Nephron (organoid): ENCODE measurements around the gene OSBP2.

Experiments
- H3K27ac Mint-ChIP-seq, 3 experiments: 2 replicates each; pipeline ENCODE4 v1.8.0; 2020; ENCODE audit warnings: mixed read lengths in 3 of 3, mild to moderate bottlenecking in 2 of 3, moderate library complexity in 1 of 3
- H3K27me3 Mint-ChIP-seq: 2 replicates; pipeline ENCODE4 v1.8.0; 2021; ENCODE audit warnings: low read depth, mild to moderate bottlenecking, moderate library complexity, mixed read lengths
- H3K36me3 Mint-ChIP-seq: 2 replicates; pipeline ENCODE4 v1.8.0; 2020; ENCODE audit warnings: low read depth, mixed read lengths
- H3K4me1 Mint-ChIP-seq: 2 replicates; pipeline ENCODE4 v1.8.0; 2020; ENCODE audit warnings: mixed read lengths
- H3K4me3 Mint-ChIP-seq, 3 experiments: 2 replicates each; pipeline ENCODE4 v1.8.0; 2020; ENCODE audit warnings: mild to moderate bottlenecking in 3 of 3, mixed read lengths in 3 of 3, moderate library complexity in 2 of 3
- H3K9me3 Mint-ChIP-seq: 2 replicates; pipeline ENCODE4 v1.8.0; 2020; ENCODE audit warnings: mixed read lengths
- CTCF ChIP-seq, 3 experiments: fragments of 200-600 bp; sonication (generic); IDR thresholded peaks; one replicate each; pipeline ENCODE4 v1.5.0; 2021; ENCODE audit warnings: antibody characterized with exemption in 3 of 3; ENCODE audit not compliant: unreplicated experiment in 3 of 3

OSBP2 gene

GRCh38 chr22:30880847-30881246, 186.2 kb downstream of the OSBP2 start:
- no peak for TF ChIP-seq CTCF (IDR thresholded peaks at IDR 0.05; ENCODE audit: unreplicated experiment in 3 of 3)
- no peak overlapping the region for H3K27ac Mint-ChIP-seq
- H3K36me3 Mint-ChIP-seq = no peaks in the 10 kb centered on the region
- peaks cover 43% of the 10 kb centered on the region for H3K4me1 Mint-ChIP-seq
- no peaks in the 10 kb centered on the region for H3K9me3 Mint-ChIP-seq
- no peak overlapping the region for H3K4me3 Mint-ChIP-seq
- H3K27me3 Mint-ChIP-seq = peaks cover 3% of the 10 kb centered on the region

- H3K27me3 Mint-ChIP-seq = peaks cover 3% of the 10 kb centered on the region
- peak overlapping the region in 2 of 3 experiments; percentile 40 to 46 for H3K4me3 Mint-ChIP-seq
- no peaks in the 10 kb centered on the region for H3K36me3 Mint-ChIP-seq
- no peak for TF ChIP-seq CTCF (IDR thresholded peaks at IDR 0.05; ENCODE audit: unreplicated experiment in 3 of 3)
- H3K9me3 Mint-ChIP-seq = no peaks in the 10 kb centered on the region
- peak overlapping the region in 2 of 3 experiments; percentile 54 to 85 for H3K27ac Mint-ChIP-seq
- peaks cover 43% of the 10 kb centered on the region for H3K4me1 Mint-ChIP-seq
These were observed 186.9 kb downstream of the OSBP2 start for GRCh38 chr22:30881361-30882183.

GRCh38 chr22:30882184-30882717, 187.6 kb downstream of the OSBP2 start:
- no peaks in the 10 kb centered on the region for H3K9me3 Mint-ChIP-seq
- H3K36me3 Mint-ChIP-seq = no peaks in the 10 kb centered on the region
- H3K4me3 Mint-ChIP-seq = no peak overlapping the region
- no peak for TF ChIP-seq CTCF (IDR thresholded peaks at IDR 0.05; ENCODE audit: unreplicated experiment in 3 of 3)
- H3K27ac Mint-ChIP-seq = peak overlapping the region in 1 of 3 experiments; percentile 67
- peaks cover 36% of the 10 kb centered on the region for H3K4me1 Mint-ChIP-seq
- H3K27me3 Mint-ChIP-seq = peaks cover 3% of the 10 kb centered on the region

- no peak for TF ChIP-seq CTCF (IDR thresholded peaks at IDR 0.05; ENCODE audit: unreplicated experiment in 3 of 3)
- Mint-ChIP-seq H3K27me3 (peaks cover 3% of the 10 kb centered on the region), H3K27ac (peak overlapping the region in 1 of 3 experiments; percentile 67), H3K9me3 (no peaks in the 10 kb centered on the region), H3K4me1 (peaks cover 28% of the 10 kb centered on the region), H3K4me3 (no peak overlapping the region), H3K36me3 (no peaks in the 10 kb centered on the region)
These were observed 188.4 kb downstream of the OSBP2 start for GRCh38 chr22:30882974-30883533.

- Mint-ChIP-seq H3K27ac (no peak overlapping the region), H3K36me3 (no peaks in the 10 kb centered on the region), H3K4me1 (peaks cover 22% of the 10 kb centered on the region), H3K27me3 (peaks cover 3% of the 10 kb centered on the region), H3K4me3 (no peak overlapping the region), H3K9me3 (no peaks in the 10 kb centered on the region)
- no peak for TF ChIP-seq CTCF (IDR thresholded peaks at IDR 0.05; ENCODE audit: unreplicated experiment in 3 of 3)
These were observed 189.0 kb downstream of the OSBP2 start for GRCh38 chr22:30883586-30884145.
